ENCODE data around the gene FMNL2. TPM values are rescaled to one million over a fixed set of nuclear protein-coding genes. Genes with fewer than 3 reads are reported as not detected.

FMNL2 gene
- total and polyA plus RNA-seq, 2 of the 4 experiments (the other 2 are of a cell fraction) = 10.9 to 11.4 TPM

GRCh38 chr2:152440460-152440859 is 105.5 kb downstream of the FMNL2 start:
- Histone ChIP-seq H3K56ac (ENCODE audit: extremely low read depth, insufficient read depth, low read length) (no peak overlapping the region), H4K8ac (ENCODE audit: low read depth in 2 of 2, low read length in 2 of 2) (no peak overlapping the region), H3K23ac (ENCODE audit: low read depth, low read length) (no peak overlapping the region; the same call in 1 of the 2 replicates), H3K4ac (ENCODE audit: low read depth, low read length) (no peak overlapping the region), H3K9me3 (ENCODE audit: control insufficient read depth, insufficient read depth, low read length) (no peaks in the 10 kb centered on the region), H3K9ac (ENCODE audit: low read depth, low read length) (no peak overlapping the region), H3K14ac (replicated peaks; ENCODE audit: low read depth, low read length) (no peak overlapping the region), H3K27me3 (ENCODE audit: control insufficient read depth, insufficient read depth, low read length) (no peaks in the 10 kb centered on the region), H3K36me3 (ENCODE audit: control insufficient read depth, insufficient read depth, low read length) (no peaks in the 10 kb centered on the region), H4K20me1 (ENCODE audit: insufficient read depth, low read length) (no peaks in the 10 kb centered on the region; the same call in 1 of the 2 replicates), H2AK5ac (ENCODE audit: low read depth, low read length) (no peak overlapping the region), H3K18ac (ENCODE audit: low read depth, low read length) (no peak overlapping the region), H4K91ac (ENCODE audit: insufficient read depth, low read depth, low read length) (no peak overlapping the region), H4K5ac (ENCODE audit: low read depth, low read length) (no peak overlapping the region), H3K79me1 (ENCODE audit: low read depth in 1 of 2, low read length in 2 of 2) (peaks cover 19 to 24% of the 10 kb centered on the region in 2 experiments), H2BK5ac (ENCODE audit: low read depth, low read length, poor library complexity, severe bottlenecking) (no peak overlapping the region), H2BK15ac (ENCODE audit: low read depth, low read length) (no peak overlapping the region), H3K9me1 (ENCODE audit: insufficient read depth, low read length) (no peaks in the 10 kb centered on the region; the same call in 1 of the 2 replicates), H3K4me3 (ENCODE audit: insufficient read depth, low read depth, low read length) (no peak overlapping the region), H3K4me2 (ENCODE audit: low read depth, low read length) (no peak overlapping the region), H2AFZ (replicated peaks; ENCODE audit: low read length, poor library complexity) (no peak overlapping the region), H2BK120ac (ENCODE audit: low read depth, low read length) (no peak overlapping the region), H2AK9ac (replicated peaks; ENCODE audit: low read depth, low read length, poor library complexity) (no peak overlapping the region), H3K4me1 (ENCODE audit: control insufficient read depth, insufficient read depth, low read length) (no peaks in the 10 kb centered on the region), H3K27ac (ENCODE audit: insufficient read depth, low read length) (no peak overlapping the region), H2BK20ac (ENCODE audit: low read depth, low read length) (no peak overlapping the region)
- in situ Hi-C loops (cut with MboI; ENCODE audit: low sequenced_read_pairs) = no loop called here
- DNase-seq (no peak), ATAC-seq (ENCODE audit: low read depth) (no peak)
- intact Hi-C loops (cut with micrococcal nuclease) = no loop called here
- POLR2A ChIA-PET (ENCODE audit: unreplicated experiment) = no interaction called here
- WGBS, 2 experiments (ENCODE audit: extremely low coverage in 2 of 2, insufficient read length in 1 of 2) = no CpG with 5 or more reads among the region's 3 CpGs
- TF ChIP-seq RAD21 (IDR thresholded peaks at IDR 0.05; ENCODE audit: low read length) = no peak
- no peak for TF ChIP-seq FOS (IDR thresholded peaks at IDR 0.05; ENCODE audit: low read depth, low read length)
- no peak for TF ChIP-seq NFE2L2 (IDR thresholded peaks at IDR 0.05; ENCODE audit: low read depth, low read length)
- TF ChIP-seq MXI1 (IDR thresholded peaks at IDR 0.05; ENCODE audit: borderline replicate concordance, low read depth, low read length) = no peak
- TF ChIP-seq MAZ (IDR thresholded peaks at IDR 0.05; ENCODE audit: borderline replicate concordance, low read depth, low read length) = no peak
- TF ChIP-seq CEBPB (IDR thresholded peaks at IDR 0.05; ENCODE audit: low read depth, low read length) = no peak
- TF ChIP-seq USF2 (IDR thresholded peaks at IDR 0.05; ENCODE audit: low read depth, low read length) = no peak
- no peak for TF ChIP-seq BHLHE40 (IDR thresholded peaks at IDR 0.05; ENCODE audit: low read depth, low read length)
- TF ChIP-seq MAFK (IDR thresholded peaks at IDR 0.05; ENCODE audit: low read depth, low read length) = no peak
- CTCF ChIA-PET = interaction anchor here (0.6 kb wide), 1 partner anchor 353 kb away, joined by 3 read pairs; no protein-coding TSS in a partner anchor
- no TSS peak for BruUV-seq (replicated peaks)
- dilution Hi-C loops (cut with HindIII; ENCODE audit: low sequenced_read_pairs, unreplicated experiment) = no loop called here

Measured in IMR-90 (cell line).